ENCODE measurements around the gene ACTR5.

Gene ACTR5

DNA sequence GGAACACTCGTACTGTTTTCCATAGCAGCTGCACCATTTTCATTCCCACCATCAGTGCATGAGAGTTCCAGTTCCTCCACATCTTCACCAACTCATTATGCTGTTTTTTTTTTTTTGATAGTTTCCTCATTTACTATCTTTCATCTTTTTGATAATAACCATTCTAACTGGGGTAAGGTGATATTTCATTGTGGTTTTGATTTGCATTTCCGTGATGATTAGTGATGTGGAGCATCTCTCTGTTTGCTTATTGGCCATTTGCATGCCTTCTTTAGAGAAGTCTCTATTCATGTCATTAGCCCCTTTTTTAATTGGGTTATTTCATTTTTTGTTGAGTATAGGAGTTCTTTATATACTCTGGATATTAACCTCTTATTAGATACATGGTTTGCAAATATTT is 25.9 kb downstream of the ACTR5 start:
- TF ChIP-seq, protein P1, sequence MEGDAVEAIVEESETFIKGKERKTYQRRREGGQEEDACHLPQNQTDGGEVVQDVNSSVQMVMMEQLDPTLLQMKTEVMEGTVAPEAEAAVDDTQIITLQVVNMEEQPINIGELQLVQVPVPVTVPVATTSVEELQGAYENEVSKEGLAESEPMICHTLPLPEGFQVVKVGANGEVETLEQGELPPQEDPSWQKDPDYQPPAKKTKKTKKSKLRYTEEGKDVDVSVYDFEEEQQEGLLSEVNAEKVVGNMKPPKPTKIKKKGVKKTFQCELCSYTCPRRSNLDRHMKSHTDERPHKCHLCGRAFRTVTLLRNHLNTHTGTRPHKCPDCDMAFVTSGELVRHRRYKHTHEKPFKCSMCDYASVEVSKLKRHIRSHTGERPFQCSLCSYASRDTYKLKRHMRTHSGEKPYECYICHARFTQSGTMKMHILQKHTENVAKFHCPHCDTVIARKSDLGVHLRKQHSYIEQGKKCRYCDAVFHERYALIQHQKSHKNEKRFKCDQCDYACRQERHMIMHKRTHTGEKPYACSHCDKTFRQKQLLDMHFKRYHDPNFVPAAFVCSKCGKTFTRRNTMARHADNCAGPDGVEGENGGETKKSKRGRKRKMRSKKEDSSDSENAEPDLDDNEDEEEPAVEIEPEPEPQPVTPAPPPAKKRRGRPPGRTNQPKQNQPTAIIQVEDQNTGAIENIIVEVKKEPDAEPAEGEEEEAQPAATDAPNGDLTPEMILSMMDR (conservative IDR thresholded peaks at IDR 0.05; ENCODE audit: low read depth, low read length) = no peak
- no peak overlapping the region for H3K4me3 ChIP-seq (ENCODE audit: low read depth, low read length)
- DNase-seq (ENCODE audit: low read depth) = no peak

- no peak for DNase-seq (ENCODE audit: low read depth)
- no peak overlapping the region for H3K4me3 ChIP-seq (ENCODE audit: low read depth, low read length)
- TF ChIP-seq, protein P1 (conservative IDR thresholded peaks at IDR 0.05; ENCODE audit: low read depth, low read length) = no peak
Measured at GRCh38 chr20:38776363-38776762, 28.1 kb downstream of the ACTR5 start.

DNA sequence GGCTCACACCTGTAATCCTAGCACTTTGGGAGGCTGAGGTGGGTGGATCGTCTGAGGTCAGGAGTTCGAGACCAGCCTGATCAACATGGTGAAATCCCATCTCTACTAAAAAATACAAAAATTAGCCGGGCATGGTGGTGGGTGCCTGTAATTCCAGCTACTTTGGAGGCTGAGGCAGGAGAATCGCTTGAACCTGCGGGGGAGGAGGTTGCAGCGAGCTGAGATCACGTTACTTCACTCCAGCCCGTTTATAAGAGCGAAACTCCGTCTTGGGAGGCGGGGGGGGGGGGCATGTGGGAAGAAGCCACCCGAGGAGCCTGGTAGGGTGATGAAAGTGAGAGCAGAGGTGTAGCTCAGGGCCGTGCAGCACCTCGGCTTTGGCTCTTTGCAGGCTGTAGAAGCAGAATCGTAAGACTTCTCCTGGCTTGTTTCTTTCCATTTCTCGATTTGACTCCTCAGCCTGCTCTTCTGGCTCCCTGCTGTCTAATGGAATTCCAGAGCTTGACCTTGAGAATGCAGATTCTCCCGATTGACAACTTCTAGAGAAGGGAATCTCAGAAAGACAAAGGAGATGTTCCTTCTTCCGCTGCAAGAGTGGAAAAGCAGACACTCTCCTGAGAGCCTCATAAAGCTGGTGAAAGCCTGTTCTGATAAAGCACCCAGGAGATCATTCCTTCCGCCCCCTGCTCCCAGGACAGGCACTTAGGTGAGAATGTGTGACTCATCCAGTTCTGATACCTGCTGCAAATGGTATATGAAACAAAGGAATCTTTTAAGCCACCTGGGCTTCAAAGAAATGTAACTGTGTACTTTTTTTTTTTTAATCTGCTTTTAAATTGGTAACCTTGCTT is 31.2 kb downstream of the ACTR5 start:
- H3K4me3 ChIP-seq (ENCODE audit: low read depth, low read length) = no peak overlapping the region
- peak; percentile 34 for DNase-seq (ENCODE audit: low read depth)
- TF ChIP-seq, protein P1 (conservative IDR thresholded peaks at IDR 0.05; ENCODE audit: low read depth, low read length) = no peak

- H3K4me3 ChIP-seq (ENCODE audit: low read depth, low read length) = no peak overlapping the region
- TF ChIP-seq, protein P1 (conservative IDR thresholded peaks at IDR 0.05; ENCODE audit: low read depth, low read length) = no peak
- DNase-seq (ENCODE audit: low read depth) = no peak
Measured at GRCh38 chr20:38782275-38782674, 34.0 kb downstream of the ACTR5 start.

DNA sequence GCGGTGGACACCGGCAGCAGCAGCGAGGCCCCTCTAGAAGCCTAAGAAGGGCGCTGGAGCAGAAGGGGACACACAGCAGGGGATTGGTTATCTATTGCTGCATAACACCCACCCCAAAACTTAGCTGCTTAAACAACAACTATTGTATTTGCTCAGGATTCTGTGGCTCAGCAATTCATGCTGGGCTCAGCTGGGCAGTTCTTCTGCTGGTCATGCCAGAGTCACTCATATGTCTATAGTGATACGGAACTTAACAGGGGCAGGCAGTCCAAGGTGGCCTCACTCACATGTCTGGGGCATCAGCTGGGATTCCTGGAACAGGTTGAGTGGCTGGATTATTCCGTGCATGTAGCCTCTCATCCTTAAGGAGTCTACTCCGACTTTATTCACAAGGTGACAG is 39.6 kb downstream of the ACTR5 start:
- TF ChIP-seq, protein P1 (conservative IDR thresholded peaks at IDR 0.05; ENCODE audit: low read depth, low read length) = no peak
- no peak for DNase-seq (ENCODE audit: low read depth)

GRCh38 chr20:38789503-38790199 is 41.4 kb downstream of the ACTR5 start:
- no peak overlapping the region for H3K4me3 ChIP-seq (ENCODE audit: low read depth, low read length)
- TF ChIP-seq, protein P1 (conservative IDR thresholded peaks at IDR 0.05; ENCODE audit: low read depth, low read length) = no peak
- peak; percentile 27 for DNase-seq (ENCODE audit: low read depth)

More for the DNA sequence above, 39.6 kb downstream of the ACTR5 start:
- no peak overlapping the region for H3K4me3 ChIP-seq (ENCODE audit: low read depth, low read length)

All from choroid plexus epithelial cell (primary cell).